GM21360 (cell line): ENCODE results near the gene SCNN1A.

ENCODE experiments used
- ATAC-seq: cut with Tn5 transposase; IDR thresholded peaks from one replicate; pipeline ENCODE4 v1.9.1; 2021; ENCODE audit warnings: mild to moderate bottlenecking, moderate library complexity; ENCODE audit not compliant: unreplicated experiment

The SCNN1A gene

DNA sequence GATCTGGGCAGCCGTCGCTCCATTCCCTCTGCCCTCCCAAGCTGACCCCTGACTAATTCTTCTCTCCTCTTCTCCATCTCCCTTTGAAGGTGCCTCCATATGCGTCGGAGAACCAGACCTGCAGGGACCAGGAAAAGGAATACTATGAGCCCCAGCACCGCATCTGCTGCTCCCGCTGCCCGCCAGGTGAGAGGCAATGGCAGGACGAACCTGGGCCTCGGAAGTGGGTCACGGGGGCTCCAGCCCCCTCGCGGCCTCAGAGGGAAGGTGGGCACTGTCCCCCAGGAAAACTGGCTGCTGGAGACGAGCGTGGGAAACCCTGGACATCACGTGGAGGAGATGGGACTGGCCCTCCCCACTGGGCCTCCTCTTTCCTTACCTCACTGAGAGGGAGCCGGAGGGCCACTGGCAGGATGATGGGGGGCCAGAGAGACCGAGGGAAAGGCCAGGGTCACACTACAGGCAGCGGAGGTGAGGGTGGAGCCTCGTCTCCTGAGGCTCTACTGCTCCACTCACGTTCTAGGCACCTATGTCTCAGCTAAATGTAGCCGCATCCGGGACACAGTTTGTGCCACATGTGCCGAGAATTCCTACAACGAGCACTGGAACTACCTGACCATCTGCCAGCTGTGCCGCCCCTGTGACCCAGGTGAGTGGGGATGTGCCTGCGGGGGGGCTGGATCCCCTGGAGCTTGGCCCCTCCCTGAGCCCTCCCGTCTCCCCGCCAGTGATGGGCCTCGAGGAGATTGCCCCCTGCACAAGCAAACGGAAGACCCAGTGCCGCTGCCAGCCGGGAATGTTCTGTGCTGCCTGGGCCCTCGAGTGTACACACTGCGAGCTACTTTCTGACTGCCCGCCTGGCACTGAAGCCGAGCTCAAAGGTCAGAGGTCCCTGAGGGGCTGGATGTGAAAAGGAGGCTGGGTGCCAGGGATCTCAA is 9.4 kb upstream of the SCNN1A start:
- ATAC-seq = no peak

DNA sequence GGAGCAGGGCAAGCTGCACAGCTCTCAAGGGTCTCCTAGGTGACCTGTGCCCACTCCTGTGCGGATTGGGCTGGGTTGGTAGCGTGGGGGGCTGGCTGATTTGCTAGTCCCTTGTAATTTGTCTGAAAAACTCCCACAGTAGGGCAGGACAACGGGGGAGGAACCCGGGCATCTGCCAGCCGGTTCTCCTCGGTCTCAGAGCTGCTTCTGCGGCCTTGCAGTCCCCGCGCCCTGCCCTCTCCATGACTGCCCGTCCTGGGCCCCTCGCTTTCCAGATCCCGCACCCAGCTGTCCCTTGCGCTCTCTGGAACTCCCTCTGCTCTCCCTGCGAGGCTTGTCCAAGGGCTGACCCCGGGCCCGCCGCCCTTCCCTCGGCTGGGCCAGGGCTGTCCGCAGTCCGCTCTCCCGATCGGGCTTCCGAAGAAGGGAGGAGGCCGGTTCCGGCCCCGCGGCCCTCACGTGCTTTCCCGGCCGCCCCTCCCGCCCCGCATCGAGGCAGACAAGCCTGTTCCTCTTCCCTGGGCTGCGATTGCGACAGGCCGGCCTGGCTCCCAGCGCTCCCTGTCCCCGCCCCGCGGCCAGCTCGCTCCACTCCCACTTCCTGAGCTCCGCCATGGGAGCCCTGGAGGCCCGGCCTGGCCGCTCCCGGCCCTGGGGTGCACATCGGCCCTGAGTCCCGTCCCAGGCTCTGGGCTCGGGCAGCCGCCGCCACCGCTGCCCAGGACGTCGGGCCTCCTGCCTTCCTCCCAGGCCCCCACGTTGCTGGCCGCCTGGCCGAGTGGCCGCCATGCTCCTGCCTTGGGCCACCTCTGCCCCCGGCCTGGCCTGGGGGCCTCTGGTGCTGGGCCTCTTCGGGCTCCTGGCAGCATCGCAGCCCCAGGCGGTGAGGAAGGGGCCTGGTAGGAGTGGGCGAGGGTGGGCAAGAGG is 8.5 kb upstream of the SCNN1A start, which contains the start of gene LTBR:
LTBR (plus strand) TSS at position 591 of the 927 bp plus-strand sequence; CDS start at position 788, 197 bp downstream.
- ATAC-seq = no peak

GRCh38 chr12:6382982-6383381 is 7.6 kb upstream of the SCNN1A start:
- ATAC-seq = no peak

- no peak for ATAC-seq
Observed at GRCh38 chr12:6382371-6382770, 7.0 kb upstream of the SCNN1A start.

DNA sequence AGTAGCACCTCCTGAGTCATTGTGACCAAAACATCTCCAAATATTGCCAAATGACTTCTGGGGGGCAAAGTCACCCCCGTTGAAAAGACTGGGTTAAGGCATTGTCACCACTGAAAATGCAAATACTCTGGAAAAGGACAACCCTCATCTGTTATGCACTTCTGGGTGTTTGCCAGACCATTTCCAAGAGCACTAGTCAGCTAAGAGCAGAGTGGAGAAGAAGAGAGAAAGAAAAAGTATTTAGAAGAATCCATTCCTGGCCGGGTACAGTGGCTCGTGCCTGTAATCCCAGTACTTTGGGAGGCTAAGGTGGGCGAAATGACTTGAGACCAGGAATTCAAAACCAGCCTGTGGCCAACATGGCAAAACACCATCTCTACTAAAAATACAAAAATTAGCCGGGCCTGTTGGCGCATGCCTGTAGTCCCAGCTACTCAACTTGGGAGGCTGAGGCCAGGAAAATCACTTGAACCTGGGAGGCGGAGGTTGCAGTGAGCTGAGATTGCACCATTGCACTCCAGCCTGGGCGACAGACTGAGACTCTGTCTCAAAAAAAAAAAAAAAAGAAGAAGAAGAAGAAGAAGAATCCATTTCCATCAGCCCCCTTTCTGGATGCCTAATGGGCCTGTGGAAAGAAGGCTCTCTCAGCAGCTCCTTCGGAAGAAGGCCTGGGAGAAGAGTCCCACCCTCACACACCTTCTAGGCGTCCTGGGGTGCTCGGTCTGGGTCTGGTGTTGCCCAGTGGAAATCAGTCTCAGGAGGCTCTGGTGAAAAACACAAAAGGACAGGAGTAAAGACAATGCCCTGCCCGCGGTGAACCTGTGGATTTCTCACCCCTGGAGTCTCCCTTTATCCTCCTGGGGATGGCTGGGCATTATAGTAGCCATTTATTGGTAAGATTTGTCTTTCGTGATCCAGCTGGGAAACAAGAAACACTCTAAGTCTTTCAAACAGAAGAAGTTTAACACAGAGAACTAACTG is 5.1 kb upstream of the SCNN1A start:
- ATAC-seq = no peak

DNA sequence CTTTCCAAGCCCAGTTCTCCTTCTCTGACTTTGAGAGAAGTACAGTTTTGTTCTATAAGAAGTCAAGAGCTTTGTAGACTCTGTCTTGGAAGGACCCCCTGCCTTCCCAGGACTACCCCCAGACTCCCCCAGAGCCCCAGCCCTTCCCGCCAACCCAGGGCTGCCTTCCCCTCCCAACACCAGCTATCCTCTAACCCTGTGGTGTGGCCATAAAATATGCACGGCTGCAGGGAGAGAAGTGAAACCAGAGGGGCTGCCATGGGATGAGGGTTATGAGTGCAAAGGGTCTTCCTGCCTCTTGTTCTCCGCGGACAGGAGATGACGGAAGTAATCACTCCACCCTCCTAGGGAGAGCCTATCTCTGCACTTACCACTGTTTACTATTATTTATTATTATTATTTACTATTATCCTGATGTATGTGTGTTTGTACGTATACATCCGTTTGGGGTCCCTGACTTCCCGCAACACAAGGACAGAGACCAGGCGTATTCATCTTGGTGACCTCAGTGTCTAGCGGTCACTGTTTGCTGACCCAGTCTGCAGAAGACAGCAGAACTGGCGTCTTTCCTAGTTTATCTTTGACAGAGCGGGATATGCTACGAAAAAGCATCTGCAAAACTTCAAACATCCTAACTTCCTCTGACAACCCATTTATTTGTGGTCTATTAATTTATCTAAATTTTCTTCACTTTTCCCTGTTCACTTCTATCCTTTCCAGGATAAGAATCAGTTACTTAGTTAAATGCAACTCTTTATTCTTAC is 3.5 kb upstream of the SCNN1A start:
- ATAC-seq = no peak

DNA sequence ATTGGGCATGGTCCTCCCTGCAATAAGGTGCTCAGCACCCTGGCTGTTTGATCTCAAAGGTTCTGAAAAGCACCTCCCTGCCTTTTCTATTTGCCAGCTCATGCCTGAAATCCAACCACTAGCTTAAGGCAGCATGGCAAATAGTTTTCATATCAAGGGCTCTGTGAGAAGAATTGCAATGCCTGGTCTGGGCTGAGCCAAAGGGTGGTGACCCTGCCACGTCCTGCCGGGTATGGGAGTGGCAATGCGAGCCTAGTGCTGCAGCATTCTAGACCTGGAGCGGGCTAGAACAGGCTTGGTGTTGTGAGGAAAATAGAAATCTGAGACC is 2.3 kb upstream of the SCNN1A start:
- ATAC-seq = no peak

GRCh38 chr12:6376870-6377666 is 1.7 kb upstream of the SCNN1A start:
- no peak for ATAC-seq

DNA sequence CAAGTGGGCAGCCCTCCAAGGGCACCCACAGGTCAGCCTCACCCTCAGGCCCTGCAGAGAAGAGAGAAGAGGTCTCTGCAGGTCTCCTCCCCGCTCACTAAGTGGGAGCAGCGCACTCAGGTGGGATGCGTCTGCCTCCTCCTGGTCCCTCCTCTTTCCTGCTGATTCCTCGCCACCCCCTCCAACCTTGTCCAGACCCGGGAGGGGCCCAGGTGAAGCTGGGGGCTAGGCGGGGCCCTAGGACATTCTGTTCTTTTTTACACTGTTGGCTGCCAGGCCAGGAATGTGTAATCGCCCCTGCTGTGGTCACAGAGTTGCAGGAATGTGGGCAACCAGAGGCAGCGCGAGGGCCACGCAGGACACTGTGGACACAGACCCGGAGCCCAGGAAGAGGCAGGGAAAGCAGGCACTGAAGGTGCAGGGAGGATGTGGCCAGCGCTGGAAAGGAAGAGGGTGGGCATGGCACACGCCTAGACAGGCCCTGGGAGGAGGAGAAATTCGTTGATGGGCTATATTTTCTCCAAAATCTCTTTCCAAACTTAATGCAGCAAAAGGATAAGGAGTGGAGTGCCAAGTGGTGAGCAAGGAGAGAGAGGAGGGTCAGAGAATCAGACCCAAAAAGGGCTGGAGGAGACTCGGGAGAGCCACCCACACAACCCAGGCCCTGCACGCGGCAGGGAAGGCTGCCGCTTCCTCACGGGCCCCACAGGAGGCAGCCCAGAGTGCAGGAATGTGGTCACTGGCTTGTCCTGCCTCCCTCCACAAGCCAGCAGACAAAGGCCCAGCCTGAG is 911 bp upstream of the SCNN1A start:
- ATAC-seq = no peak

GRCh38 chr12:6374786-6375160 is 590 bp downstream of the SCNN1A start:
- ATAC-seq = no peak

DNA sequence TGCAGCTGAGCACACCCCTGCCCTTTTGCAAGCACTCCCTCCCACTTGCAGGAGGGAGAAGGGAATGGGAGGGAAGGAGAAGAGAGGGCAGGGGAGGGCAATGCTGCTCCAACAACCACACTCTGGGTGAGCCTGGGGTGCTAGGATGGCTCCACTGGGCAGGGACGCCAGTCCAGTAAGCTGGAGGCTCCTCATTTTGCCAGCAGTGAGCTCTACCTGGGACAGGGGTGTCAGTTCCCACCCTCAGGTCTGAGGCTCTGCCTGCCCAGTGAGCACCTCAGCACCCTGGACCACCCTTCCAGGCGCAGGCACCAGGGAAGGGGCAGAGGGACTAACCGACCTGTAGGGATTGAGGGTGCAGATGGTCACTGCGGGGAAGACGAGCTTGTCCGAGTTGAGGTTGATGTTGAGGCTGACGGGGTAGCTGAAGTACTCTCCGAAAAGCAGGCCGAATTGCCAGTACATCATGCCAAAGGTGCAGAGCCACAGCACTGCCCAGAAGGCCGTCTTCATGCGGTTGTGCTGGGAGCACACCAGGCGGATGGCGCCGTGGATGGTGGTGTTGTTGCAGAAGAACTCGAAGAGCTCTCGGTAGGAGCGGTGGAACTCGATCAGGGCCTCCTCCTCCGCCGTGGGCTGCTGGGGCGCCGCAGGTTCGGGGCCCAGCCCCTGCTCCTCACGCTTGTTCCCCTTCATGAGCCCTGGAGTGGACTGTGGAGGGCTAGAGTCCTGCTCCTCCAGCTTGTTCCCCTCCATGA is 1.2 kb downstream of the SCNN1A start:
- no peak for ATAC-seq

- ATAC-seq = no peak
Observed at GRCh38 chr12:6373022-6373787, 2.2 kb downstream of the SCNN1A start.

DNA sequence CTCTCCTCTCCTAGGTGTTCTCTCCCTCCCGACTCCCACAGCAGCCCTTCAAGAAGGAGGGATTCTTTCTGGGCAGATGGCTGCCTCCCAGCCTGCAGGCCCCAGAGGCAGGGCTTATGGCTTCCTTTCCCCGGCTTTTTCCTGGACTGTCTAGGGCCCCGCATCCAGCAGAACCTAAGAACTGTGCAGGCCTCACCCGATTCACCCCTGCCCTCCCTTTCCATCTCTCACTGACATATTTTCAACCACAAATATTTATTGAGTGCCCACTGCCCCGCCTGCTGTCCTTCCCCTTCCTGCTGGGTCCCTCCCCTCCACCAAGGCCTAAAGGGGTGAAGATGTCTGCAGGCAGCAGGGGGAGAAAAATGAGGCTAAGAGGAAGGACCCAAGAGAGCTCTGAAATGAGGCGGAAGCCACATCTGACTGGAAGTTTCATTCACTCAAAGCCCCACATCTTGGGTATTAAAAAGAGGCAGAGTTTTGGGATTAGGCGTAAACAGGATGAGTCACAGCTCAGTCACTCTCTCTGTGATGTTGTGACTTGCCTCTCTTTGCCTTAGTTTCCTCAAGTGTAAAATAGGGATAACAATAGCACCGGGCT is 2.9 kb downstream of the SCNN1A start:
- ATAC-seq = no peak

GRCh38 chr12:6370994-6371754 is 4.2 kb downstream of the SCNN1A start:
- ATAC-seq = no peak

DNA sequence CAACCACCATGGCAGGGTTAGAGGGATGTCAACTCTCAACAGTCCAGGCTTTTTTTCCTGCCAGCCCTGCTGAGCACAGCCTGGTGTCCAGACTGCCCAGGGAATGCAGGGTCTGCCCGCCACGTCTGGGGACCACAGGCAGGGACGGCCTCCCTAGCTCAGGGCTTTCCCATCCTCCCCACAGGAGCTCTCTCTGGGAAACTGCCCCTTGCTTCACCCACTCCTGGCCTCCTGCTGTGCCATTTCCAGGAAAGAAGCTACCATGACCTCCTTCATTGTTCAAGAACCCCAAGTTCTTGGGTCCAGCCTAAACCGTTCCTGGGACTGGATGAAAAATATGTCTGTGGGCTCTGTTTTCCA is 4.8 kb downstream of the SCNN1A start:
- no peak for ATAC-seq
